ENCODE results near the gene COL4A6. TPM values are rescaled to one million over a fixed set of nuclear protein-coding genes. Genes with fewer than 3 reads are reported as not detected.

The COL4A6 gene
- polyA plus RNA-seq, 6 donors from 2014 or later, result not detected

DNA sequence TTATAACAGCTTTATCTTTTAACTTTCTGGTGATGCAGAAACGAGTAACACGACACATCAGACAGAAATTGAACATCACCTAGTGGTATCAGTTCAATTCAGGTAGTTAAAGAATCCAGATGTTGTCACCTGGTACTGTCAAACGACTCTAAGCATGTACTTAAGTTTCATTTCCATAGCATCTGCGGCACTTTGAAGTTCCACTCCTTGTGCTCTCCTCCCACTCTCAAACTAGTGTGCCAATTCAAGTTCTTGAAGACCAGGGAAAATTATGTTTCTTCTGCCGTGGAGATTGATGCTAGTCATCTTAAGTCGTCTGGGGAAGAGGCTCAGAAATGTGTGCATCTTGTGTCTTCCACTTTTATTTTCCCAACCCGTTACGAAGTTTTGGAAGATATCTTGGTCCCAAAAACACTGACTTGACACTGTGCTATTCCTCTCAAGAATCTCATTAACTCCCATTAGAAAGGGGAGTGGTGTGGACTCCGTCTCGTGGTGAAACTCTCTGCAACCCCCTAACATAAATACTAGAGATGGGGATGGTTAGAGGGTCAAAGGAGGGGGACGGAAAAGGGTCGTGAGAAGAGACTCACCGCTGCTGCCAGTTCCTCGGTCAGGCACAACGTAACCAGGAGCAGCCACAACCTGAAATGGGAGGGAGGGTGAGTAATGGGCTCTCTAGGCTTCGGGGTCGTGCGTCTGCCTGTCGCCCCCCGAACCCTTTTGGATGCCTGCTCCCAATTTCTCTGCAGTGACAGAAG lies 693 bp downstream of the COL4A6 start:
- Mint-ChIP-seq H3K36me3 (peaks cover 0 to 6% of the 10 kb centered on the region in 2 donors), H3K27ac (no peak overlapping the region), H3K27me3 (peaks cover 7 to 43% (median 26%) of the 10 kb centered on the region in 3 donors), H3K9me3 (peaks cover 0 to 2% (median 0%) of the 10 kb centered on the region in 7 donors), H3K4me3 (no peak overlapping the region), H3K4me1 (peaks cover 0 to 13% (median 8%) of the 10 kb centered on the region in 3 donors)
- DNase-seq, result no peak
- ATAC-seq (ENCODE audit: low read depth in 2 of 2), result no peak

DNA sequence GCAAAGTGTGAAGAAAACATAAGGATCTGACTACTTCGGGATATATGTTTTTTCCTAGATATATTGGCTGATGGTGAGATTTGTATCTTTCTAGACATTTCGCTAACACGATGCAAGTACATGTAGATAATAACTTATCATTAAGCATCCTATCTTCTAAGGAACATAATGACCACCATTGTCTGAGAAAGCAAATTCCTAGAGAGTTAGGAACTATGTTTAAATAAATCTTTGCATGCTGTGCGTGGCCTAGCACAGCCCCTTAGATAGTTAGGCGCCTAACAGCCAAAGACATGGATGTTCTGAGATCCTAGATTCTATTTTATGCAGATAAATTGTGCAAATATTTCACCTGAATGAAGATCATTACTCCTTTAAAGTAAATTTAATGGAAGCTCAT lies 3.0 kb downstream of the COL4A6 start:
- no peak for ATAC-seq (ENCODE audit: low read depth in 2 of 2)
- H3K36me3 Mint-ChIP-seq, result peaks cover 0 to 6% of the 10 kb centered on the region in 2 donors
- H3K9me3 Mint-ChIP-seq, result peaks cover 0 to 4% (median 0%) of the 10 kb centered on the region in 7 donors
- DNase-seq, result no peak
- no peak overlapping the region for H3K4me3 Mint-ChIP-seq
- H3K27me3 Mint-ChIP-seq, result peaks cover 7 to 28% (median 20%) of the 10 kb centered on the region in 3 donors
- peaks cover 0 to 8% (median 8%) of the 10 kb centered on the region in 3 donors for H3K4me1 Mint-ChIP-seq
- H3K27ac Mint-ChIP-seq, result no peak overlapping the region

DNA sequence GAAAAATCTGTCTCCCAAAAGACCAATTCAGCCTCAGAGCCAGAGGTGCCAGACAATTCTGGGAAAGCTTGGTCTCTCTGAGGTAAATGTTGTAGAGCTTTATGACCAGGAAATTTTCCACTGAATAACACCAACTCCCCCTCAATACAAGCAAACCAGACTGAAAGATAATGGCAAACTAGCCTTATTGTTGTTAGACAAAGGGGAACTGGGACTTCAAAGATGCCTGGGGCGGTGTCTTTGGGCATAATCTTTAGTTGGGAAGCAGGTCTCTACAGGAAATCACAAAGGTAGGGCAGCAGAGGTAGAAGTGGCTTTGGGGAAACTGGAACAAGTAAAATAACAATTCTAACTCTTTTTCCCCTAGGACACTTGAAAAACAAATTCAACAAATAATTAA lies 12.0 kb downstream of the COL4A6 start:
- DNase-seq, result no peak
- Mint-ChIP-seq H3K36me3 (no peaks in the 10 kb centered on the region), H3K27ac (no peak overlapping the region), H3K27me3 (peaks cover 0 to 13% (median 0%) of the 10 kb centered on the region in 3 donors), H3K9me3 (peaks cover 0 to 11% (median 2%) of the 10 kb centered on the region in 7 donors), H3K4me1 (no peaks in the 10 kb centered on the region), H3K4me3 (no peak overlapping the region)
- no peak for ATAC-seq (ENCODE audit: low read depth in 2 of 2)

- H3K27ac Mint-ChIP-seq, result no peak overlapping the region
- no peaks in the 10 kb centered on the region for H3K36me3 Mint-ChIP-seq
- peaks cover 0 to 7% (median 0%) of the 10 kb centered on the region in 3 donors for H3K27me3 Mint-ChIP-seq
- no peaks in the 10 kb centered on the region for H3K9me3 Mint-ChIP-seq
- no peak overlapping the region for H3K4me3 Mint-ChIP-seq
- no peaks in the 10 kb centered on the region for H3K4me1 Mint-ChIP-seq
- no peak for ATAC-seq (ENCODE audit: low read depth in 2 of 2)
- no peak for DNase-seq
Observed at GRCh38 chrX:108420481-108420880, 17.7 kb downstream of the COL4A6 start.

GRCh38 chrX:108419401-108419800 lies 18.8 kb downstream of the COL4A6 start:
- no peaks in the 10 kb centered on the region for H3K9me3 Mint-ChIP-seq
- H3K4me1 Mint-ChIP-seq, result no peaks in the 10 kb centered on the region
- no peak overlapping the region for H3K4me3 Mint-ChIP-seq
- no peak for ATAC-seq (ENCODE audit: low read depth in 2 of 2)
- H3K27me3 Mint-ChIP-seq, result peaks cover 0 to 7% (median 0%) of the 10 kb centered on the region in 3 donors
- DNase-seq, result no peak
- H3K36me3 Mint-ChIP-seq, result no peaks in the 10 kb centered on the region
- H3K27ac Mint-ChIP-seq, result no peak overlapping the region

- Mint-ChIP-seq H3K9me3 (no peaks in the 10 kb centered on the region), H3K27me3 (peaks cover 0 to 7% (median 0%) of the 10 kb centered on the region in 3 donors), H3K27ac (no peak overlapping the region), H3K4me3 (no peak overlapping the region), H3K4me1 (no peaks in the 10 kb centered on the region), H3K36me3 (no peaks in the 10 kb centered on the region)
- ATAC-seq (ENCODE audit: low read depth in 2 of 2) (no peak), DNase-seq (no peak)
Observed at GRCh38 chrX:108417257-108417656, 21.0 kb downstream of the COL4A6 start.

DNA sequence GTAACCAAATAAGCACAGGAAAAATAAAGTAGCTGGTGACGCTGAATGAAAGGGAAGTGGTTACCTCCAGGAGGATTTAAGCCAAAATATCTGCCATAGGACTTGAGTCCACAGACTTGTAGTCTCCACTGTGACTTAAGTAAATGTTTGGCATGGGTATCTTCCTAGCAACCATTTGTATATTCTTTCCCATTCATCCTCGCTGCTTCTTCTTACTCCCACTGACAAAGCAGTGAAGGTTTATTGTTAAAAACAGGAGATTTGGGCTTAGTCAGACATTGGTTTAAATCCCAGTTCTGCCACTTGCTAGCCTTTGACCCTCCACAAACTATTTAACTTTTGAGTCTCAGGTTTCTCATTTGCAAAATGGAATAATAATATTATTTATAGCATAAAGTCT lies 22.3 kb downstream of the COL4A6 start:
- H3K4me3 Mint-ChIP-seq, result no peak overlapping the region
- H3K4me1 Mint-ChIP-seq, result no peaks in the 10 kb centered on the region
- H3K36me3 Mint-ChIP-seq, result no peaks in the 10 kb centered on the region
- no peaks in the 10 kb centered on the region for H3K9me3 Mint-ChIP-seq
- H3K27ac Mint-ChIP-seq, result no peak overlapping the region
- peaks cover 0 to under 1% (median 0%) of the 10 kb centered on the region in 3 donors for H3K27me3 Mint-ChIP-seq
- ATAC-seq (ENCODE audit: low read depth in 2 of 2), result no peak
- no peak for DNase-seq

DNA sequence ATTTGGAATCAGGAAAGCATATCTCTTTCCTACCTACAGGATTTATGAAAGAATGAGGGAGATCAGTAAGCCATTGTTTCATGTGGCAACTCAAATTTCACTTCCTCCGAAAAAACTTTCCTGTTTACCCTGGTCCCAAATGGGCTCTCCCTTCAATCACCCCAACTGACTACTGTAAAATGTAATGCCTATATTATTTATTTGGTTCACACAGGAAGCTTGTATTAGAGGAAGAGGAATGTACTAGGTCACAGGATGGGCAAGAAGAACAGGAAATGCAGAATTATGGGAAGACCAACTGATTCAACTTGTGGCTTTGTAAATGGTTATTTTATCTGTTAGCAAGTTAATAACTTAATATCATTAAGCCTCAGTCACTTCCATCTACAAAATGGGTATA lies 23.1 kb downstream of the COL4A6 start:
- no peaks in the 10 kb centered on the region for H3K4me1 Mint-ChIP-seq
- no peak for ATAC-seq (ENCODE audit: low read depth in 2 of 2)
- no peaks in the 10 kb centered on the region for H3K27me3 Mint-ChIP-seq
- H3K36me3 Mint-ChIP-seq, result no peaks in the 10 kb centered on the region
- H3K27ac Mint-ChIP-seq, result no peak overlapping the region
- no peak overlapping the region for H3K4me3 Mint-ChIP-seq
- H3K9me3 Mint-ChIP-seq, result no peaks in the 10 kb centered on the region
- DNase-seq, result no peak

- Mint-ChIP-seq H3K27me3 (no peaks in the 10 kb centered on the region), H3K27ac (no peak overlapping the region), H3K4me1 (no peaks in the 10 kb centered on the region), H3K4me3 (no peak overlapping the region), H3K9me3 (no peaks in the 10 kb centered on the region), H3K36me3 (no peaks in the 10 kb centered on the region)
- DNase-seq (no peak), ATAC-seq (ENCODE audit: low read depth in 2 of 2) (no peak)
Observed at GRCh38 chrX:108412783-108413182, 25.4 kb downstream of the COL4A6 start.

- Mint-ChIP-seq H3K4me1 (no peaks in the 10 kb centered on the region), H3K36me3 (no peaks in the 10 kb centered on the region)
- ATAC-seq (ENCODE audit: low read depth in 2 of 2), result no peak
Observed at GRCh38 chrX:108399418-108400165, 38.6 kb downstream of the COL4A6 start.

DNA sequence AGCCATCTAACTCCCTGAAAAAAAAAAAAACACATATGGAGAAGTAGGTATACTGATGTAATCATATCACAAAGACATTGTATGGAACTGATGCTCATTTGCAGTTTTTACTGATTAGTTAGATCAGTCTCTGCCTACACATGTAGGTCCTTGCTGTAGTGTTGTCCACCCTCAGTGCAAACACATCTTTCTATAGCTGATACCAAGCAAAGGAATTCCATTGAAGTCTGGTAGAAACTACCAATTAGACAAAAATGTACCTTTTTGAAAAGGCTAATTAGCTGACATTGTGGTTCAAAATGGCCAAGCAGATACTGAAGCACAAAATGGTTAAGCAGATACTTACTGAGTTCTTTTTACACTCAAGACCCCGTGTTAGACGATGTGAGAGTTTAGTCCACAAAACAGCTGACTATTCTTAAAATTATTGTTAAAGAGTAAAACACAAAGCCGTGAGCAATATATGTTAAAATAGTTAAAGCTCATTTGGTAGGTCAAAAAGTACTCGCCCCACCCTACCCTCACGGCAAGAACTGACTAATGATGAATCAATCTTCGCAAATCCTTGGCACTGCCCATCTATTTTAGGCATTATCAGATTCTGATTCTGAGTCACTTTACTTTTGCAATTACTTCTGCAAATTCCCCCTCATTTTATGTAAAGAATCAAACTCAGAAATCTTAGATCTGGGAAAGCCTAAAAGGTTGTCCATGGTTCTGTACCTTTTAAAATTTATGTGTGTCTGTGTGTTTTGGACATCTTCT lies 40.4 kb downstream of the COL4A6 start:
- H3K4me3 Mint-ChIP-seq, result no peak overlapping the region
- no peaks in the 10 kb centered on the region for H3K27me3 Mint-ChIP-seq
- peaks cover 0 to 3% (median 0%) of the 10 kb centered on the region in 7 donors for H3K9me3 Mint-ChIP-seq
- no peaks in the 10 kb centered on the region for H3K36me3 Mint-ChIP-seq
- DNase-seq (no peak), ATAC-seq (ENCODE audit: low read depth in 2 of 2) (no peak)
- H3K4me1 Mint-ChIP-seq, result no peaks in the 10 kb centered on the region
- H3K27ac Mint-ChIP-seq, result no peak overlapping the region

More at GRCh38 chrX:108399418-108400165, 38.6 kb downstream of the COL4A6 start:
- Mint-ChIP-seq H3K27ac (no peak overlapping the region), H3K4me3 (no peak overlapping the region), H3K9me3 (peaks cover 0 to 3% (median 0%) of the 10 kb centered on the region in 7 donors), H3K27me3 (no peaks in the 10 kb centered on the region)
- no peak for DNase-seq

- Mint-ChIP-seq H3K27me3 (no peaks in the 10 kb centered on the region), H3K4me1 (no peaks in the 10 kb centered on the region), H3K27ac (no peak overlapping the region), H3K36me3 (no peaks in the 10 kb centered on the region), H3K9me3 (peaks cover 0 to 4% (median 0%) of the 10 kb centered on the region in 7 donors), H3K4me3 (no peak overlapping the region)
- DNase-seq (no peak), ATAC-seq (ENCODE audit: low read depth in 2 of 2) (no peak)
Observed at GRCh38 chrX:108396986-108397385, 41.2 kb downstream of the COL4A6 start.

DNA sequence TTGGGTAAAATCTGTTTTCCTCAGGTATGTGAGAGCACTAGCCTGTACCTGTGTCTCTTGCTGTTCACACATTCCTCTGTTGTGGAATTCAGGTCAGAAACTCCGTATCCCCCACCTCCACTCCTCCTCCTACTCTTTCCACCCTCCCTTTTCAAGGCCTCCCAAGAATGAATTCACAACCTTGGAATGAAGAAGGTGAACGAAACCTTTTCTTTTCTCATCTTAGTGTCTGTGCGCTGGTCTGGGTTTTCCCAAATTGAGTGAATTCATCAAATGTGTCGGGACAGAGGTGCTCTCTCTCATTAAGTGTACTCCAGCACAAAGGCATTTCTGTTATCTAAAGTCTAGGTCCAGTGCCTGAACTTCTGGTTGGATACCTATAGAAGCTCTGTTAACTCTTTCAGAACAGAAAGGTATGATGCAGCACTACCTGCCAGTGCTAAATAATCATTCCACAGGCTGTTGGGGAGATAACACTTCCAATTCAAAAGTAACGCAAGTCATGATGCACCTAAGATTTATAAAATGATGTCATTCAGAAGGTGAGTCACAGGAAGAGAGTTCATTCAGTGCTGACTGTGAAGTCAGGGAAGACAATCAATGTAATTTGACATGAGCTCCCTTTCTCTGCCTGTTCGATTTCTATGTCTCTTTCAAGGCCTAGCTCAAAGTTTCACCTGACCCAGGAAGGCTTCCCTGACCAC lies 41.9 kb downstream of the COL4A6 start:
- H3K27ac Mint-ChIP-seq, result no peak overlapping the region
- no peaks in the 10 kb centered on the region for H3K27me3 Mint-ChIP-seq
- H3K4me1 Mint-ChIP-seq, result no peaks in the 10 kb centered on the region
- H3K4me3 Mint-ChIP-seq, result no peak overlapping the region
- DNase-seq (no peak), ATAC-seq (ENCODE audit: low read depth in 2 of 2) (no peak)
- H3K36me3 Mint-ChIP-seq, result no peaks in the 10 kb centered on the region
- peaks cover 0 to 4% (median 0%) of the 10 kb centered on the region in 7 donors for H3K9me3 Mint-ChIP-seq

Measured in naive B cell (primary cell).